ENCODE measurements around the gene UVRAG. TPM values are rescaled to one million over a fixed set of nuclear protein-coding genes. Genes with fewer than 3 reads are reported as not detected.

The UVRAG gene
- total and polyA plus RNA-seq, 2 of the 4 experiments (the other 2 are of a cell fraction): 5.6 to 10.9 TPM

DNA sequence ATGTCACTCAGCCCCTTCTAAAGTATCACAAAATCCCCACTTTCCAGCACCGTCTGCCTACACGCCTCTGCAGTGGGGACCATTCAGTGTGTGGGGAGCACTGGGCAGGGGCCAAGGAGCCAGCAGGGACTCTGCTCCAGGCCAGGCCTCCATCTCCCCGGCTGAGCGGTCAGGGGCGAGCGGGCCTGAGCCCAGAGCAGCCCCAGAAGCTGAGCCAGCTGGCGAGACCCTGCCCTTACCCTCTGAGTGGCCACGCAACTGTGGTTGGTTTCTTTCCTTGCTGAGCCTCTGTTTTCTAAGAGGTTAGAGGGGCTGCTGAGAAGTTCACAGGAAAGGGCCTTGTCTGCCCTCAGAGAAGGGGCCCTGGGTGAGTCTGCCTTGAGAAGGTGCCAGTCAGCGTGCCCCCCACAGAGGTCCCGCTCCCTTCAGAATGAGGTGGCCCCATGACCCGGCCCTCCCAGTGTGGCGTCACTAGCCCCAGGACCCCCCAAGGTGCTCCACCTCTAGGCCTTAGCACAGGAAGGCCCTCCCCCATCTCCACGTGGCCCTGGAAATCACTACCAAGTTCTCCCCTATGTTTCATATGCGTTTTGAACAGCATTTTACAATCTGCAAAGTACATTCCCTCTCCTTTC lies 344.4 kb downstream of the UVRAG start:
- Histone ChIP-seq H3K4ac (ENCODE audit: low read depth, low read length) (no peak overlapping the region), H3K56ac (ENCODE audit: extremely low read depth, insufficient read depth, low read length) (no peak overlapping the region), H3K27ac (ENCODE audit: insufficient read depth, low read length) (no peak overlapping the region), H3K4me2 (ENCODE audit: low read depth, low read length) (no peak overlapping the region), H2AFZ (replicated peaks; ENCODE audit: low read length, poor library complexity) (no peak overlapping the region), H4K20me1 (ENCODE audit: insufficient read depth, low read length) (no peaks in the 10 kb centered on the region), H2BK120ac (ENCODE audit: low read depth, low read length) (no peak overlapping the region), H3K27me3 (ENCODE audit: control insufficient read depth, insufficient read depth, low read length) (peaks cover 48% of the 10 kb centered on the region), H2AK5ac (ENCODE audit: low read depth, low read length) (no peak overlapping the region), H3K9me1 (ENCODE audit: insufficient read depth, low read length) (no peaks in the 10 kb centered on the region), H3K9me3 (ENCODE audit: control insufficient read depth, insufficient read depth, low read length) (no peaks in the 10 kb centered on the region), H3K4me1 (ENCODE audit: control insufficient read depth, insufficient read depth, low read length) (peaks cover 4% of the 10 kb centered on the region; the same call in 1 of the 2 replicates), H3K18ac (ENCODE audit: low read depth, low read length) (no peak overlapping the region), H3K14ac (replicated peaks; ENCODE audit: low read depth, low read length) (no peak overlapping the region), H4K5ac (ENCODE audit: low read depth, low read length) (no peak overlapping the region), H2AK9ac (replicated peaks; ENCODE audit: low read depth, low read length, poor library complexity) (no peak overlapping the region), H3K4me3 (ENCODE audit: insufficient read depth, low read depth, low read length) (no peak overlapping the region), H2BK20ac (ENCODE audit: low read depth, low read length) (no peak overlapping the region), H3K79me1 (ENCODE audit: low read depth in 1 of 2, low read length in 2 of 2) (no peaks in the 10 kb centered on the region), H2BK5ac (ENCODE audit: low read depth, low read length, poor library complexity, severe bottlenecking) (no peak overlapping the region), H4K91ac (ENCODE audit: insufficient read depth, low read depth, low read length) (no peak overlapping the region), H3K23ac (ENCODE audit: low read depth, low read length) (no peak overlapping the region), H2BK15ac (ENCODE audit: low read depth, low read length) (no peak overlapping the region), H3K36me3 (ENCODE audit: control insufficient read depth, insufficient read depth, low read length) (no peaks in the 10 kb centered on the region), H4K8ac (ENCODE audit: low read depth in 2 of 2, low read length in 2 of 2) (no peak overlapping the region), H3K9ac (ENCODE audit: low read depth, low read length) (no peak overlapping the region)
- DNase-seq (no peak), ATAC-seq (ENCODE audit: low read depth) (no peak)
- TF ChIP-seq, protein P1, sequence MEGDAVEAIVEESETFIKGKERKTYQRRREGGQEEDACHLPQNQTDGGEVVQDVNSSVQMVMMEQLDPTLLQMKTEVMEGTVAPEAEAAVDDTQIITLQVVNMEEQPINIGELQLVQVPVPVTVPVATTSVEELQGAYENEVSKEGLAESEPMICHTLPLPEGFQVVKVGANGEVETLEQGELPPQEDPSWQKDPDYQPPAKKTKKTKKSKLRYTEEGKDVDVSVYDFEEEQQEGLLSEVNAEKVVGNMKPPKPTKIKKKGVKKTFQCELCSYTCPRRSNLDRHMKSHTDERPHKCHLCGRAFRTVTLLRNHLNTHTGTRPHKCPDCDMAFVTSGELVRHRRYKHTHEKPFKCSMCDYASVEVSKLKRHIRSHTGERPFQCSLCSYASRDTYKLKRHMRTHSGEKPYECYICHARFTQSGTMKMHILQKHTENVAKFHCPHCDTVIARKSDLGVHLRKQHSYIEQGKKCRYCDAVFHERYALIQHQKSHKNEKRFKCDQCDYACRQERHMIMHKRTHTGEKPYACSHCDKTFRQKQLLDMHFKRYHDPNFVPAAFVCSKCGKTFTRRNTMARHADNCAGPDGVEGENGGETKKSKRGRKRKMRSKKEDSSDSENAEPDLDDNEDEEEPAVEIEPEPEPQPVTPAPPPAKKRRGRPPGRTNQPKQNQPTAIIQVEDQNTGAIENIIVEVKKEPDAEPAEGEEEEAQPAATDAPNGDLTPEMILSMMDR (conservative IDR thresholded peaks at IDR 0.05; ENCODE audit: low read depth, low read length): no peak
- TF ChIP-seq, protein P2, sequence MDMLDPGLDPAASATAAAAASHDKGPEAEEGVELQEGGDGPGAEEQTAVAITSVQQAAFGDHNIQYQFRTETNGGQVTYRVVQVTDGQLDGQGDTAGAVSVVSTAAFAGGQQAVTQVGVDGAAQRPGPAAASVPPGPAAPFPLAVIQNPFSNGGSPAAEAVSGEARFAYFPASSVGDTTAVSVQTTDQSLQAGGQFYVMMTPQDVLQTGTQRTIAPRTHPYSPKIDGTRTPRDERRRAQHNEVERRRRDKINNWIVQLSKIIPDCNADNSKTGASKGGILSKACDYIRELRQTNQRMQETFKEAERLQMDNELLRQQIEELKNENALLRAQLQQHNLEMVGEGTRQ (IDR thresholded peaks at IDR 0.05; ENCODE audit: low read depth, low read length): no peak
- TF ChIP-seq SMC3 (IDR thresholded peaks at IDR 0.05; ENCODE audit: low read depth, low read length): no peak
- TF ChIP-seq CEBPB (IDR thresholded peaks at IDR 0.05; ENCODE audit: low read depth, low read length): no peak
- no peak for TF ChIP-seq FOS (IDR thresholded peaks at IDR 0.05; ENCODE audit: low read depth, low read length)
- no TSS peak for BruUV-seq (replicated peaks)
- in situ Hi-C loops (cut with MboI; ENCODE audit: low sequenced_read_pairs): no loop called here
- POLR2A ChIA-PET (ENCODE audit: unreplicated experiment): no interaction called here
- dilution Hi-C loops (cut with HindIII; ENCODE audit: low sequenced_read_pairs, unreplicated experiment): no loop called here
- 80% methylated on average over 2 of the region's 14 CpGs; no CpG with 5 or more reads in 1 of the 2 experiments for WGBS, 2 experiments (ENCODE audit: extremely low coverage in 2 of 2, insufficient read length in 1 of 2)
- intact Hi-C loops (cut with micrococcal nuclease): no loop called here
- CTCF ChIA-PET: no interaction called here

Measured in IMR-90 (cell line).